ENCODE results near the gene RABGAP1L.

RABGAP1L gene

GRCh38 chr1:174194461-174194860 lies 35.1 kb downstream of the RABGAP1L start:
- no peak for DNase-seq (ENCODE audit: low read depth in 1 of 2, low spot score in 1 of 2)

GRCh38 chr1:174197088-174197487 lies 37.8 kb downstream of the RABGAP1L start:
- DNase-seq (ENCODE audit: low read depth in 1 of 2, low spot score in 1 of 2): no peak

GRCh38 chr1:174197547-174197946 lies 38.2 kb downstream of the RABGAP1L start:
- no peak for DNase-seq (ENCODE audit: low read depth in 1 of 2, low spot score in 1 of 2)

- no peak for DNase-seq (ENCODE audit: low read depth in 1 of 2, low spot score in 1 of 2)
These were observed 38.9 kb downstream of the RABGAP1L start for GRCh38 chr1:174198202-174198601.

GRCh38 chr1:174200746-174201145 lies 41.4 kb downstream of the RABGAP1L start:
- no peak for DNase-seq (ENCODE audit: low read depth in 1 of 2, low spot score in 1 of 2)

GRCh38 chr1:174204697-174205308 lies 45.5 kb downstream of the RABGAP1L start:
- peak in 1 of 2 donors; percentile 4 for DNase-seq (ENCODE audit: low read depth in 1 of 2, low spot score in 1 of 2)

GRCh38 chr1:174206148-174206836 lies 47.0 kb downstream of the RABGAP1L start:
- peak in 1 of 2 donors; percentile 7 for DNase-seq (ENCODE audit: low read depth in 1 of 2, low spot score in 1 of 2)

- no peak for DNase-seq (ENCODE audit: low read depth in 1 of 2, low spot score in 1 of 2)
These were observed 50.2 kb downstream of the RABGAP1L start for GRCh38 chr1:174209347-174210187.

GRCh38 chr1:174211486-174211885 lies 52.2 kb downstream of the RABGAP1L start:
- DNase-seq (ENCODE audit: low read depth in 1 of 2, low spot score in 1 of 2): no peak

GRCh38 chr1:174215766-174216165 lies 56.4 kb downstream of the RABGAP1L start:
- no peak for DNase-seq (ENCODE audit: low read depth in 1 of 2, low spot score in 1 of 2)

GRCh38 chr1:174217248-174217647 lies 57.9 kb downstream of the RABGAP1L start:
- no peak for DNase-seq (ENCODE audit: low read depth in 1 of 2, low spot score in 1 of 2)

GRCh38 chr1:174217787-174218574 lies 58.7 kb downstream of the RABGAP1L start:
- no peak for DNase-seq (ENCODE audit: low read depth in 1 of 2, low spot score in 1 of 2)

- DNase-seq (ENCODE audit: low read depth in 1 of 2, low spot score in 1 of 2): no peak
These were observed 59.7 kb downstream of the RABGAP1L start for GRCh38 chr1:174218983-174219382.

- no peak for DNase-seq (ENCODE audit: low read depth in 1 of 2, low spot score in 1 of 2)
These were observed 60.5 kb downstream of the RABGAP1L start for GRCh38 chr1:174219606-174220370.

- DNase-seq (ENCODE audit: low read depth in 1 of 2, low spot score in 1 of 2): no peak
These were observed 62.4 kb downstream of the RABGAP1L start for GRCh38 chr1:174221681-174222080.

GRCh38 chr1:174222166-174222949 lies 63.0 kb downstream of the RABGAP1L start:
- DNase-seq (ENCODE audit: low read depth in 1 of 2, low spot score in 1 of 2): no peak

- no peak for DNase-seq (ENCODE audit: low read depth in 1 of 2, low spot score in 1 of 2)
These were observed 65.3 kb downstream of the RABGAP1L start for GRCh38 chr1:174224641-174225040.

- no peak for DNase-seq (ENCODE audit: low read depth in 1 of 2, low spot score in 1 of 2)
These were observed 66.3 kb downstream of the RABGAP1L start for GRCh38 chr1:174225499-174226204.

GRCh38 chr1:174230399-174230798 lies 71.1 kb downstream of the RABGAP1L start:
- no peak for DNase-seq (ENCODE audit: low read depth in 1 of 2, low spot score in 1 of 2)

All from activated CD4-positive, alpha-beta T cell treated with anti-CD3 and anti-CD28 coated beads, Interleukin-2, amount 50 U/mL, for 24 hours (primary cell).